ENCODE results near the gene ISOC2. TPM values are rescaled to one million over a fixed set of nuclear protein-coding genes. Genes with fewer than 3 reads are reported as not detected.

The ISOC2 gene
- total and polyA plus RNA-seq, 8 donors: 19.8 to 348 (median 70.7) TPM

- DNase-seq: peak in 1 of 2 donors; percentile 41
- 45 to 68% (median 57%) methylated on average over 18 to 36 of the region's 36 CpGs for WGBS, 5 donors
- peak overlapping the region in 1 of 4 donors; percentile 33 for H3K4me3 ChIP-seq
- intact Hi-C loops (cut with DNase I; ENCODE audit: low total_unique reads): no loop called here
- TF ChIP-seq EP300 (IDR thresholded peaks at IDR 0.05): no peak
- peaks cover 0 to 75% (median 15%) of the 10 kb centered on the region in 3 donors for H3K27me3 ChIP-seq
- peak overlapping the region in 4 of 5 donors; percentile 55 to 96 (median 85) for H3K27ac ChIP-seq
- peaks cover 37 to 96% (median 70%) of the 10 kb centered on the region in 4 donors for H3K4me1 ChIP-seq
- no peaks in the 10 kb centered on the region for H3K9me3 ChIP-seq
- H3K36me3 ChIP-seq: peaks cover 0 to under 1% (median 0%) of the 10 kb centered on the region in 4 donors
Observed at GRCh38 chr19:55488986-55489710, 27.7 kb upstream of the ISOC2 start.

- peaks cover 41 to 93% (median 71%) of the 10 kb centered on the region in 4 donors for H3K4me1 ChIP-seq
- intact Hi-C loops (cut with DNase I; ENCODE audit: low total_unique reads): no loop called here
- H3K9me3 ChIP-seq: no peaks in the 10 kb centered on the region
- 13 to 17% (median 14%) methylated on average over 4 to 21 of the region's 21 CpGs for WGBS, 5 donors
- peaks cover 4 to 11% (median 7%) of the 10 kb centered on the region in 4 donors for H3K36me3 ChIP-seq
- peak within 1 kb of the TSS; percentile 48 to 96 (median 85) for H3K27ac ChIP-seq
- H3K4me3 ChIP-seq: peak within 1 kb of the TSS in 3 of 4 donors; percentile 16 to 33 (median 18)
- TF ChIP-seq POLR2AphosphoS5 (IDR thresholded peaks at IDR 0.05): no peak
- peak in 1 of 2 donors; percentile 79 for DNase-seq
- H3K27me3 ChIP-seq: peaks cover 0 to 67% (median 10%) of the 10 kb centered on the region in 3 donors
Observed at GRCh38 chr19:55487924-55488687, 26.7 kb upstream of the ISOC2 start, which contains the start of gene SSC5D. Gene SSC5D (plus strand): TSS chr19:55488436. CDS start chr19:55488590, 154 bp downstream.

- TF ChIP-seq POLR2A (IDR thresholded peaks at IDR 0.05) (no peak), POLR2AphosphoS5 (IDR thresholded peaks at IDR 0.05) (peak in 2 of 3 donors; percentile 18 to 25)
- Histone ChIP-seq H3K4me1 (peaks cover 41 to 85% (median 66%) of the 10 kb centered on the region in 4 donors), H3K4me3 (peak overlapping the region in 1 of 4 donors; percentile 1), H3K27ac (peak overlapping the region; percentile 41 to 96 (median 85)), H3K27me3 (peaks cover 0 to 59% (median 10%) of the 10 kb centered on the region in 3 donors), H3K36me3 (peaks cover 12 to 20% (median 15%) of the 10 kb centered on the region in 4 donors), H3K9me3 (no peaks in the 10 kb centered on the region)
- intact Hi-C loops (cut with DNase I; ENCODE audit: low total_unique reads): no loop called here
- WGBS, 5 donors: 25 to 42% (median 33%) methylated on average over 24 to 27 of the region's 27 CpGs
- peak in 1 of 2 donors; percentile 90 for DNase-seq
Observed at GRCh38 chr19:55486971-55487923, 25.8 kb upstream of the ISOC2 start.

- H3K36me3 ChIP-seq: peaks cover 12 to 29% (median 25%) of the 10 kb centered on the region in 4 donors
- H3K9me3 ChIP-seq: no peaks in the 10 kb centered on the region
- H3K27me3 ChIP-seq: peaks cover 0 to 49% (median 10%) of the 10 kb centered on the region in 3 donors
- peak overlapping the region in 1 of 4 donors; percentile 1 for H3K4me3 ChIP-seq
- H3K27ac ChIP-seq: peak overlapping the region; percentile 41 to 96 (median 85)
- WGBS, 5 donors: 64 to 77% (median 73%) methylated on average over 25 to 53 of the region's 53 CpGs
- peaks cover 40 to 75% (median 58%) of the 10 kb centered on the region in 4 donors for H3K4me1 ChIP-seq
- no peak for DNase-seq
- intact Hi-C loops (cut with DNase I; ENCODE audit: low total_unique reads): no loop called here
- no peak for TF ChIP-seq EP300 (IDR thresholded peaks at IDR 0.05)
- no peak for TF ChIP-seq POLR2AphosphoS5 (IDR thresholded peaks at IDR 0.05)
- no peak for TF ChIP-seq CTCF (IDR thresholded peaks at IDR 0.05)
Observed at GRCh38 chr19:55486043-55486970, 24.9 kb upstream of the ISOC2 start.
